SK-N-DZ (cell line): ENCODE results near the gene WNK1.
A peak's percentile ranks its signal among the peaks of the same experiment; 100 is the strongest.

Experiments
- DNase-seq: peaks from one replicate; pipeline ENCODE4 v3.0.0-alpha.2; 2015; ENCODE audit warnings: low spot score

WNK1 gene

GRCh38 chr12:862303-862911, 110.0 kb downstream of the WNK1 start:
- DNase-seq = no peak

- no peak for DNase-seq
Measured at GRCh38 chr12:863285-863684, 110.9 kb downstream of the WNK1 start.

DNA sequence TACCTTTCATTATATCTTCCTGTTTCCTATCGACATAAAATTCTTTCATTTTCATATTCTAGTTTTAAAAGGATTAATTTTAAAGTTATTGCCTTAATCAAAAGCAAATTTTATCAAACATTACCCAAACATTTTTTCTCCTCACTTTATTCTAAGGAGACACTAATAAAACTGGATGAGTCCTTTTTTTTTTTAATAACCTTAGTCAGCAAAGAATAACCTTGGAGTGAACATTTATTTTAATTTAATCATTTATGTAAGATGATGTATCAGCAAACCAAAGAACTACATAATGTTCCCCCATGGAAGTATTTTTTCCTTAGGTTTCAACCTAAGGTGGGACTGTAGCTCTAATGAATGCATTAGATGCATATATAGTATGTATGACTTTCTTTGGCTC, 113.2 kb downstream of the WNK1 start:
- no peak for DNase-seq

DNA sequence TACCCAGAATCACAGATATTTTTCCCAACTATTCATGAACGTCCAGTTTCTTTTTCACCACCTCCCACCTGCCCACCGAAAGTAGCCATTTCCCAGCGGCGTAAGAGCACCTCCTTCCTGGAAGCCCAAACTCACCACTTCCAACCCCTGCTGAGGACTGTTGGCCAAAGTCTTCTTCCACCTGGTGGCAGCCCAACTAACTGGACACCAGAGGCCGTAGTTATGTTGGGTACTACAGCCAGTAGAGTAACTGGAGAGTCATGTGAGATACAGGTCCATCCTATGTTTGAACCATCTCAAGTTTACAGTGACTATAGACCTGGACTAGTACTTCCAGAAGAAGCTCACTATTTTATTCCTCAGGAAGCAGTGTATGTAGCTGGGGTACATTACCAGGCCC, 115.5 kb downstream of the WNK1 start:
- DNase-seq = no peak

DNA sequence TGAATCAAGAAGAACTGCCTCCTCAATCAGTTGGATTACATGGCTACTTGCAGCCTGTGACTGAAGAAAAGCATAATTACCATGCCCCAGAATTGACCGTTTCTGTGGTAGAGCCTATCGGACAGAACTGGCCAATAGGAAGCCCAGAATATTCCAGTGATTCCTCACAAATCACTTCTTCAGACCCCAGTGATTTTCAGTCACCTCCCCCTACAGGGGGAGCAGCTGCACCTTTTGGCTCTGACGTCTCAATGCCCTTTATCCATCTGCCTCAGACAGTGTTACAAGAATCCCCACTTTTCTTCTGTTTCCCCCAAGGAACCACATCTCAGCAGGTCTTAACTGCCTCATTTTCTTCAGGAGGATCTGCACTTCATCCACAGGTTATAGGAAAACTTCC, 116.3 kb downstream of the WNK1 start:
- DNase-seq = no peak

GRCh38 chr12:870378-870777, 118.0 kb downstream of the WNK1 start:
- no peak for DNase-seq

GRCh38 chr12:873954-874353, 121.6 kb downstream of the WNK1 start:
- DNase-seq = no peak

DNA sequence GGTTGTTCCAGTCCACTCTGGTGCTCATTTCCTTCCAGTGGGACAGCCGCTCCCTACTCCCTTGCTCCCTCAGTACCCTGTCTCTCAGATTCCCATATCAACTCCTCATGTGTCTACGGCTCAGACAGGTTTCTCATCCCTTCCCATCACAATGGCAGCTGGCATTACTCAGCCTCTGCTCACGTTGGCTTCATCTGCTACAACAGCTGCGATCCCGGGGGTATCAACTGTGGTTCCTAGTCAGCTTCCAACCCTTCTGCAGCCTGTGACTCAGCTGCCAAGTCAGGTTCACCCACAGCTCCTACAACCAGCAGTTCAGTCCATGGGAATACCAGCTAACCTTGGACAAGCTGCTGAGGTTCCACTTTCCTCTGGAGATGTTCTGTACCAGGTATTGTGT, 127.3 kb downstream of the WNK1 start:
- no peak for DNase-seq

DNA sequence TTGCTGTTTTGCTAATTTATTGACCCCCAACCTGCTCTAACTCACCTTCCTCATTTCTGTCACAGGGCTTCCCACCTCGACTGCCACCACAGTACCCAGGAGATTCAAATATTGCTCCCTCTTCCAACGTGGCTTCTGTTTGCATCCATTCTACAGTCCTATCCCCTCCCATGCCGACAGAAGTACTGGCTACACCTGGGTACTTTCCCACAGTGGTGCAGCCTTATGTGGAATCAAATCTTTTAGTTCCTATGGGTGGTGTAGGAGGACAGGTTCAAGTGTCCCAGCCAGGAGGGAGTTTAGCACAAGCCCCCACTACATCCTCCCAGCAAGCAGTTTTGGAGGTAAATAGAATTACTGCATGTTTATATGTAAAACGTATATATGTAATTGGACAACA, 128.3 kb downstream of the WNK1 start:
- no peak for DNase-seq

GRCh38 chr12:884746-885414, 132.5 kb downstream of the WNK1 start:
- no peak for DNase-seq

DNA sequence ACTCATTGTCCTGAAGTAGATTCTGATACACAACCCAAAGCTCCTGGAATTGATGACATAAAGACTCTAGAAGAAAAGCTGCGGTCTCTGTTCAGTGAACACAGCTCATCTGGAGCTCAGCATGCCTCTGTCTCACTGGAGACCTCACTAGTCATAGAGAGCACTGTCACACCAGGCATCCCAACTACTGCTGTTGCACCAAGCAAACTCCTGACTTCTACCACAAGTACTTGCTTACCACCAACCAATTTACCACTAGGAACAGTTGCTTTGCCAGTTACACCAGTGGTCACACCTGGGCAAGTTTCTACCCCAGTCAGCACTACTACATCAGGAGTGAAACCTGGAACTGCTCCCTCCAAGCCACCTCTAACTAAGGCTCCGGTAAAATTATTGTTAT, 133.3 kb downstream of the WNK1 start:
- DNase-seq = no peak

DNA sequence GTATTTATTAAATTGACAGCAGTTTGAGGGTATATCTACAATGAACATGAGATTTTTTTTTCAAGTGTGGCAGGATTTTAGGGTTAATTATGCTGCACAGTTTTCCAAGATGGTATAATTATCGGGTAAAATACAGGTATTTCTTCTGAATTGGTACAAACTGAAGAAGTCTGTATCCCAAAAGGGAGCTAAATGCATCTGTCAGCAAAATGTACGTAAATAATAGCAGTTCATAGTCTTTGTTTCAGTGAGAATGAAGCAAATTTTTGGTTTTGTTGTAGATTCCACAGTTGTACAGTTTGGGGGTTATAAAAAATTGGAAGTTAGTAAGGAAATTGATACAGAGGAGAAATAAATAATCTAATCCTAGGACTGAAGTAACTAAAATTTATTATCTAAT, 133.8 kb downstream of the WNK1 start:
- no peak for DNase-seq

- DNase-seq = no peak
Measured at GRCh38 chr12:894226-894625, 141.8 kb downstream of the WNK1 start.

GRCh38 chr12:896031-896430, 143.7 kb downstream of the WNK1 start:
- no peak for DNase-seq

DNA sequence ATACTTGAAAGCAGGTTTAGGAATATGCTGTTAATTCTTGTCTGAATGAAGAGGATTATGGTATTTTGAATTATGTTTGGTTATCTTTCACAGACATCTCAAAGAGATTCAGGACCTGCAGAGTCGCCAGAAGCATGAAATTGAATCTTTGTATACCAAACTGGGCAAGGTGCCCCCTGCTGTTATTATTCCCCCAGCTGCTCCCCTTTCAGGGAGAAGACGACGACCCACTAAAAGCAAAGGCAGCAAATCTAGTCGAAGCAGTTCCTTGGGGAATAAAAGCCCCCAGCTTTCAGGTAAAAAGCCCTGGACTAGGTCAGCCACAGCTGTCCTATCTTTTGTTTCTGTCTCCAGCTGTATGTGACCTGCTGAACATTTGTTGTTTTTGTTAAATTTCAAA, 145.0 kb downstream of the WNK1 start:
- DNase-seq = peak; percentile 34

- no peak for DNase-seq
Measured at GRCh38 chr12:902581-902980, 150.2 kb downstream of the WNK1 start.

GRCh38 chr12:903055-903454, 150.7 kb downstream of the WNK1 start:
- no peak for DNase-seq

DNA sequence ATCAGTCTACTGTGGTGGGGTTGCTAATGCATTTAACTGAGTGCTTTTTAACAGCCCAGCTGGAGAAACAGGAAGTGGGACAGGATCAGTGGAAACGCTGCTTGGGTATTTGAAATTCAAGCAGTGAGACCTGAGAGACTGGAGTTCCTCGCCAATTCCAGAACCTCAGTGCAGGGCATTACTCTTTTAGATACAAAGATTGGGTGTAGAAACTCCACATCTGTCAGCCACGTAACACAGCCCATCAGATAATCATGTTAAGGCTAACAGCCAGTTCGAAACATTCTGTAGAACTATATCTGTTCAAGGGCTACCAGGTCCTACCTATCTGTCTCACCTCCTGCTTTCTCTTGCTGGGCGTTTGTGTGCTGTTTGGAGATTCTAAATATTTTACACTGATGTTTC, 151.6 kb downstream of the WNK1 start:
- DNase-seq = peak; percentile 21

DNA sequence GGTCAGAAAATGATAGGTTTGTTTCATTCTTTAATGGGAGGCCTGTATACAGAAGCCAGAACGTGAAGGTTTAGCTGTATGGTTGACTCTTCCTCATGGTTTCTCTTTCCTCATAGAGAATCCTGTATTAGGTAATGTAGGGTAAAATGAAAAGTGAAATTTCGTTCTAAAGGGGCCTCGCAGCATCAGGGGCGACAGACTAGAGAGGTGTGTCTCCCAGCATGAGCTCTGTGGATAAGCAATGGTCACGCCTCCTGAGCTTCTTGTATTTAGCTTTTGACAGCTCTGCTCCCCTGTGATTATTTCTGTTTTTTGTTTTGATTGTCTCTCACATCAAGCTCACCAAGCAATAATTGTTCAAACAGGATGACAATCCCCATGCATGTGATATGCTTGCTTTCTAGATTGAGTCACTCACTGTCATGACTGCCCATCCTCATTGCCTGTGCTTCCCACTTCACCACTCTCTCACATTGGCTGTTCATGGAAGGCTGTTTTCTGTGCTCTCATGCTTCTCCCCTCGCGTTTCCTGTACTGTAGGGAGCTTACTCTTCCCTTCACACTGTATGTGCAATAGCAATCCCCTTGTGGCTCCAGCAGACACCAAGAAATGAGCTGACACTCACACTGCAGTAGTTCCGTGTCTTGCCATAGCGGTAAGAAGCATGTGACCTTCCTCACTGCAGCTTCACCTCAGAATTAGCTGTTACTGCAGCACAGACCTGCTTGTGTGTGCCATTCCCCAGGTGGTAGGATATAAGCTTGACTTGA, 153.1 kb downstream of the WNK1 start:
- DNase-seq = no peak

- DNase-seq = no peak
Measured at GRCh38 chr12:906062-906585, 153.7 kb downstream of the WNK1 start.

- DNase-seq = no peak
Measured at GRCh38 chr12:907413-908185, 155.2 kb downstream of the WNK1 start.

GRCh38 chr12:909861-910260, 157.5 kb downstream of the WNK1 start:
- DNase-seq = no peak
